NCI-H1694 treated with DMSO at 0.1 percent for 48 hours (cell line): ENCODE data around the gene PRUNE2.

Experiments used
- DNase-seq: peaks from one replicate; lab custom pipeline; 2025; lab: John Stamatoyannopoulos, UW

Gene PRUNE2

DNA sequence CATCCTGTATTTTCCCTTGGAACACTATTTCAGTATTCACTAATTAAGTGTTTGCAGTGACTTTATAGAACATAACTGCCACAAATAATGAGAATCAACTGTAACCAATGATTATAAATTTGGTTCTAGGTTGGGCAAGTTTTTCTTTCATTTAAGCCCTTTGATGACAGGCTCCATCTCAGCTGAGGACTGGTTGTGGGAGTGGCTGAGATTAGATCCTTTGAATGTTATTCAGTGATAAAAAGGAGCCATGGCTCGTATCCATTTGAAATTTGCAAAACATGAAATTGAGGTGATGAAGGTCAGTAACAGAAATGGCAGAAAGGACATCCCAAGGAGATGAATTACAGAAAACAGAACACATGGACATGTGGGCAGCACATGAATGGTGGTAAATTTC lies 279.8 kb downstream of the PRUNE2 start:
- no peak for DNase-seq

- DNase-seq, result no peak
Observed at GRCh38 chr9:76624391-76625048, 281.4 kb downstream of the PRUNE2 start.

DNA sequence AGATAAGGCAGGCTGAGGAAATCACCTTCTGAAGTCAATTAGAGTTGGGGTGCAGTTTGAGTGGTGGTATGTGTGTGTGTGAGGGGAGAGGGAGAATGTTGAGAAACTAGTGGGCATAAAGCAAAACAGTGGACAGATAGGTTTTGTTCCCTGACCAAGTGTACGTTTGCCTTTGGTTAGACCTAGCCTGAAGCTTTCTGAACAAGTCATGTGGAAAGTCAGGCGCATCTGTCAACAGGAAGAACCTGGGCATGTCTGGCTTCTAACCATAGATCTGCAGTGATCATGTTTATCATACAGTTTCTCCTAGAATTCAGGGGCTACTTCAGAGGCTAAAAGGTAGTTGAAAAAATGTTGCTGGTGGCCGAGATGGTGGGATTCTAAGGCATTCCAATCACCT lies 284.9 kb downstream of the PRUNE2 start:
- DNase-seq, result no peak

DNA sequence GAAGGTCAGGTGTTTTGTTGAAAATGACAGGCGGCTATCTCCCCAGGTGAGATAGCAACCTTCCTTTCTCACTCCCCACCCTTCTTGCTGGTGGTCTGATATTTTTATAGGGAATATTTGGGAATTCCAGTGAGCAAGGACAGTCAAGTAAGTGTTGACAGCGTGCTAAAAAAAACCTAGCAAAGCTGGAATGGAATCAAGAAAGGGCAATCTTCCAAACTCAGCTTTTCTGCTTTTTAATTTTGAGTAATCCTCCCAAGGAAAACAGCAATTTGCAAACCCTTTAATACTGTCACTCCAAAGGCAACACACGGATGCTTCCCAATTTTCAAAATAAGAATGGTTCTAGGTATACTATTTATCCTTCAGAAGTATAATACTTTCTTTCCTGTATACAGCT lies 285.3 kb downstream of the PRUNE2 start:
- no peak for DNase-seq

DNA sequence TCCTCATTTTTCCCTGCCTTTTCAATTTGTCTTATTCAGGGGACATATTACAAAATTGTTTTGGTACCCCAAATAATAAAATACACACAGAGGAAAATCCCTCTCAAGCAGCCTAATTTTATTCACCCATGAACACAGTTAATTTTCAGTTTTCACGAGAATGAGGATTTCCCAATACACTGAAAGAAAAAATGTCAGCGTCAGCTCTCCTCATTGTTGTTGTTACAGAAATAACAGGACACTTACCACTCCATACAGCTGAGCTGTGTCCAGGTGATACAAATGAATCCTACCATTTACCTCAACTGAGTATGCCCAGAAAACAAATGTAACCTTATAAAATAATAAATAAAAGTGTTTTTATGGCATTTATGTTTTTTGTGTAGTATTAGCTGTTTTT lies 286.3 kb downstream of the PRUNE2 start:
- DNase-seq, result no peak

DNA sequence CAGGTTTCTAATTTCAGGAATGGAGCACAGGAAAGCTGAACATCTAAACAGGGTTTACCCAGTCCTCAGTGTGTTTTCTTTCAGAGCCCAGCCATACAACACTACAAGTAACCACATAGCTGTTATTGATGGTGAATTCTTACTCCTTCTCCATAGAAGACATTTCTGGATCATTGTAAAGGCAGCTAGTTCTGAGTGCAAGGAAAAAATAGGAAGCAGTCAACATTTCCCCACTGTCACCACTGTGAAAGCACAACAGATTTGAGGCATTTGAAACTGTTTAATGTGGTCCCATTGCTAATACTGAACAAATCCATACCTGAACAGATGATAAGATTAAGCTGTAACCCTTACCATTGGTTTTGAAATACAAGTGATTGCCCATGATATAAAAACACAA lies 286.7 kb downstream of the PRUNE2 start:
- DNase-seq, result no peak

- DNase-seq, result no peak
Observed at GRCh38 chr9:76618762-76619161, 287.2 kb downstream of the PRUNE2 start.

DNA sequence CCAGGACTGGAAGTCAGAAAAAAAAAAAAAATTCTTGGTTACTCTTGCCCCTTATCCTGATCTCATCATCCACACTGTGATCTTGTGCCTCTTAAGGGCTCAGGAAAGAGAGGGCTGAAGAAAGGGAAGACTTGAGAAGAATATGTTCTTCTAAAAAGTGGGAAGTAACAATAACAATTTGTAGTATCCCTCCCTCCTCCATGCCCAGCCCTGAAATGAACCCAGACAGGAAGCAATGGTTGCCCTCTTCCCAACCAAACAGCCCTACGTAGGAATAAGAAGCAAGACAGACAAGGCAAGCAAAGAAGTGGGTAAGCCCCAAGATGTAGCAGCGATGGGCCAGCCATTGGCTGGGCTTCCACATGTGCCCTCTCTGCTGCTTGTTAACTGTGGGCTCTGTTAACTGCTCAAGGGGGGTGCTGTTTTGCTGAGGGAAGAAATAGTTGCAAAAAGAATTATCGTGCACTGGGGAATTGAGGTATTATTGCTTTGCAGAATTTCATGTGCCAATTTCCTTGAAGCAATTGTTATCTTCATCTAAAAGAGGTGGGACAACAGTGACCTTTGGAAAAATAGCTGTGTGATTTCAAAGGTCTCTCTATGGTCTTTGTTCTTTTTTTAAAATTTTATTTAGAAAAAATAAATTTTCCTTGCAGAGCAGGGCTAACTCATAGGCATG lies 288.3 kb downstream of the PRUNE2 start:
- DNase-seq, result no peak

DNA sequence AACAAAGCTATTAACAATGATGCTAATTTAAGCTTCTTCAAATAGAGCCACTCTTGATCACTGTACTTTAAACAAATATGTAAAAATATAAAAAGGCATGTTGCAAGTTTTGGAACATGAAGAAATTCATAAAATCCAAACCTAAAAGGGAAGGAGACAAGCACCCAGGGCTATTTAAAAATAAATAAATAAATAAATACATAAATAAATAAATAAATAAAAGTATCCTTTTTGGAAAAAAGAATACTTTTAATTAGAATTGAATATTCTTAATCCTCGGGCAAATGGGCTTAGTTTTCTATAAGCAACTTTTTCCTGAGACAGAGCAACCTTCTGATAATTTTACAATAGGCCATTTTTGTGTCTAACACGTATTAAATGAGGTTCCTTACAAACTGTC lies 289.1 kb downstream of the PRUNE2 start:
- no peak for DNase-seq

DNA sequence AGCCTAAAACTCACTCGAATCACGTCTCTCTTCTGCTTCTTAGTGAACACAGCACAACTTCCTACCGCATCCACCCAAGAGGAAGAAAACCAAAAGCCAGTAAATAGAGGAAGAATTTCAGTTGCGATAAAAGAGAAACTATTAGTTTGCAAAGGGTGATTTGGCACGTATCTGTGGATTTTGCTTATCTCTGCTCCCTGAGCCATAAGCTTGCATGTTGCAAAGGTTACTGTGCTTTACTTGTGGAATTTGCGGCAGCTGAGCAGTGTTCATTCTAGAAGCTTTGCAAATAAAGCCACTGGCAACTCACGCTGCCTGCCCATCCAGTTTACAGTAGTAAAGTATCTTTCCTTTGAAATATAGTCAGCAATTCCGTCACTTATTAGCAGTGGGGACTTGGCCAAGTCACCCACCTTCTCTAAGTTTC lies 290.7 kb downstream of the PRUNE2 start:
- DNase-seq, result no peak

DNA sequence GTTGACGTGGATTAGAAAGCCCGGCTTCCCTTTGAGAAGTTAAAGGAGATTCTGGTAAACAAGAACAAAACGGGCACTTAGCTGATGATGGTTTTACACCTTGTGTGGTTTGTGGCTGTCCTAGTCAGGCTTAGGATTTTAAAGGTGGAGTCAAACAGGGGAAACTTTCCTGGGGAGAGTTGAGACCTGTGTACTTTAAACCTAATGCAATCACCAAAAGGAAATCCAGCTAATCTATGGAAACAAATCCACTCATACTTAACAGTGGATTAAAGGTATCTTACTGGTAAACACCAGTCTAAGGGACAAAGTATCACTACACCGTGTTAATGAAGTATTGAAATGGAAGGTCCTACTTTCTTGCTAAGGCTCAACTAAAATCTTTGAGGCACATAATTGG lies 291.9 kb downstream of the PRUNE2 start:
- DNase-seq, result no peak

DNA sequence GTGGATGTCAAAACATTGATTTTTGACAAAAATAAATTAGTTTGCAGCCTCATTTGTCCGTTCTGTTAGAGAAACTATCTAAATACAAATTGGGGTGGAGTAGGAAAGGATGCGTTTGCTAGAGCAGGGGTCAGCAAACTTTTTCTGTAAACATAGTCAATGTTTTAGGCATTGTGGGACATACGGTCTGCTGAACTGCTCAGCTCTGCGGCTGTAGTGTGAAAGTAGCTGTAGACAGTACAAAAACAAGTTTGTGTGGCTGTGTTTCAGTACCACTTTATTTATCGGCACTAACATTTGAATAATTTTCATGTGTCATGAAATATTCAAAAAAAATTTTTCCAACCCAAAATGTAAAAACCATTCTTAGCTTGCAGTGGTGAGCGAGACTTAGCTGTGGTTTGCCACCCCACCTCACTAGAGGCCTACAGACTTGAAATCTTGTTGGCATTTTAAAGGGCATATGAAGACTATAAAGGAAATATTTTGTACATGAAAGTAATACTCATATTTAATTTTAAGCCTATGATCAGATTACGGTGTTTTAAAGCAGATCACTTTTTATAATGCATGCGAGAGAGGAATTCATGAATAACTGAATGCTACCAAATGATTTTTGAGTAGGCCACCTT lies 292.6 kb downstream of the PRUNE2 start:
- DNase-seq, result no peak

DNA sequence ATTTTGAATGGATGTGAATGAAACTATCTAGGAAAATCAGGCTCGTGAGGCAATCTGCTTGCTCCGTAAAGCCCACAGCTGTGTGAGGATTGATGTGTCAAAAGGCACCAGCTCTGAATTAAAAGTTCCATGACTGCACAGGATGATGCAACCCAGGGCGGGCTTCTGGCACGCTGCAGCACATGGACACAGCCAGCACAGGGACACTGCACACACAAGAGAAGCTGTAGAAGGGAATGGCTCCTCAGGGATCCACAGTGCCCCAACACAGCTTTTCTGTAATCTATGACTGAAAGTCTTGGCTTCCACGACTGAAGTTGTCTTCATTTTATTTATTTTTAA lies 295.9 kb downstream of the PRUNE2 start:
- DNase-seq, result no peak

DNA sequence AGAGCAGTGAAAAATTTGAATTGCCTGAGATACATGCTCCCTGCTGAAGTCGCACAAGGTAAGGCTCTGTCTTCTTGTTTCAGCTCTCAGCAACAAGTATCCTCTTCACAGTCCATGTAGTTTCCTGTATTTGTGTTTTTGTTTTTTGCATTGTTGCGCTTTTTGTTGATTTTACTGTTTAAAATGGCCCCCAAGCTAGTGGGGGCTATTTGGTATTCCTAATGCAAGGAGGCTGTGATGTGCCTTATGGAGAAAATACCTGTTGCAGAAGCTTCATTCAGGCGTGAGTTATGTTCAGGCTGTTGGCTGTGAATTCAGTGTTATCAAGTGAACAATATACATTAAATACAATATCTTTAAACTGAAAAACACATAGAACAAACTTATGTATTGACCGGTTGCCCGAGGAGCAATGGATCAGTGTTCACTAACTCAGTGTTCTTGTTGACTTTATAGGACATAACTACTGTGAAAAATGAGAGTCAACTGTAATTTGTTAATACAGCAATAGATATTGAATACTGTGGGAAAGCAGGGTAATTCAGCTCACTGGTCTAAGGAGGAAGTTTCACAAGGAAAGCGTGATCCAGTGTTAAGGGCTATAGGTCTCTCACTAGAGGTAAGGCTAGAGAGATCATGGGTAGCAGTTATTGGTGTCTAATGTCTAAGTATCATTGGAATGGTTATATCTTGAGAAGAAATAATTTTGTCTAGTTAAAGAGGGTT lies 296.5 kb downstream of the PRUNE2 start:
- no peak for DNase-seq

- no peak for DNase-seq
Observed at GRCh38 chr9:76608575-76609273, 297.2 kb downstream of the PRUNE2 start.

DNA sequence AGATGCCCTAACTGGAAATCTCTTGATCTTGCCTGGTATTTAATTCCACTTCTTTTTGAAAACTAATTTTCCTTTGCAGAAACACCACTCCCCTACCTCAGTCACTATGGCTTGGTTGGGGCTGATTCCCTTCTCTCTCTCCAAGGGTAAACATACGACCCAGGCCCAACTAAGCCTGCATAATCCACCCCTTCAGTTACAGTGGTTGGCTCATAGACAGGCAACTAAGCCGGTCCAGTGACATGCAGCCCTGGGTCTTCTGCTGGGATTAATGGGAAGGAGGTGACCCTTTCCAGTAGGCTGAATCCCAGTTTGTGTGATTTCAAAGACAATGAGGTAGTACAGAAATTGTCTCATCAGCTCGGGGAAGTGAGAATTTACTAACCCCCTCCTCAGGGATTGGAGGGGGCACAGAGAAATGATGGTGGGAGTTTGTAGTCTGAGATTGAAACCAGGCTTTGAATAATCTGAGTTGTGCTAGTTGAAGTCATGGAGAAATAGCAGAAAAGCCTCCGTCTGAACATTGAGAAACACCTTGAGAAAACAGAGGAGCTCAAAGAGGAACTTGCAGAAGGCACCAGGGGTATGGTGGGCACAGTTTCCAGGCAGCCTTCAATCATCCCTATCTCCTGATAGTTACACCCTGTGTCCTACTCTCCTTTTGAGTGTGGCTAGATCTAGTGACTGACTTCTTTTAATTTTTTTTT lies 298.0 kb downstream of the PRUNE2 start:
- no peak for DNase-seq

DNA sequence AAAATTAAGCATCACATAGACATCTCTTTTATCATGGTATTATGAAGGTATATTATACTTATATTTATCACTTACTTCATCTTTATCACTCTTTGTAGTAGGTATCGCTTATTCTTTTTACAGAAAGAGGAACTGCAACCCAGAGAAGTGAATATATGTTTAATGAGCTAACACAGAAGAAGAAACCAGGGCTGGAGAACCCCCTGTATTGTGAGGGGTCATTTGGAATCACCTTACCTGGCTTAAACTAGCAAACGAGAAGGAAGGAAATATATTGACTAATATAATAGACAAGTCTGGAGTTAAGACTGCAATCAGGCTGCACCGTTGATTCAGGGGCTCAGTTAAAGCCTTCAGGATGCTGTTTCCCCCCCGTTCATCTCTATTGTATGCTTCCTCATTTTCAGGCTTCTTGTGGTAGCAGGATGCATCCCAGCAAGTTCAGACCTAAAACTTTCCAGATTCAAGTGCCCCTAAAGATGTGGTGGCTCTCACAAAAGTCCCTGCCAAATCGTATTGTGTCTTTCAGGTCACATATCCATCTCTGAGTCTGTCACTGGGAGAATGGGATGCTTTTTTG lies 300.5 kb downstream of the PRUNE2 start:
- no peak for DNase-seq

DNA sequence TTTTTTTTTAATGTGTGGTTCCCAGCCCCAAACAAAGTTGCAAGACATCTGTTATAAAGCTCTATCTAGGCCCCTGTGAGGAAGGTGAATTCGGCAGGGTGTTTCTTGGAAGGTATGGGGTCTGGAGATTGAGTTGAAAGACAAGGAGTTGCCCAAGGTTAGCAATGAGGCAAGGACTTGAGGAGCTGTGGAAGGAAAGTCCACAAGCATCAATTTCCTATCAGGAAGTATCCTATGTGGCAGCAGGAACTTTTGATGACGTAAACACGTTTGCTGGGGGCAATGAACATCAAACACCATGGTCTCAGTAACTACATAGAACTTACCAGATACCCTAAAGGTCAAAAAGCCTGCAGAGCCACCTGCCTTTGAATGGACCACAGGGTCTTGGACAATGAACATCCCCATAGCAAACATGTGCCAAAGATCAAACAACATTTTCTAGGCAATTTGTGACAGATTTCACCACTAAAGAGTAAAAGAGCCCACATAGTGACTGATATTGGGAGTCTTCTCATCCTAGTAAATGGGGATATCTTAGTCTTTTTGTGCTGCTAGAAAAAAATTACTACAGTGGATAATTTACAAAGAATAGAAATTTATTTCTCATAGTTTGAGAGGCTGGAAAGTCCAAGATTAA lies 301.9 kb downstream of the PRUNE2 start:
- DNase-seq, result no peak

GRCh38 chr9:76603448-76603895 lies 302.4 kb downstream of the PRUNE2 start:
- DNase-seq, result no peak

DNA sequence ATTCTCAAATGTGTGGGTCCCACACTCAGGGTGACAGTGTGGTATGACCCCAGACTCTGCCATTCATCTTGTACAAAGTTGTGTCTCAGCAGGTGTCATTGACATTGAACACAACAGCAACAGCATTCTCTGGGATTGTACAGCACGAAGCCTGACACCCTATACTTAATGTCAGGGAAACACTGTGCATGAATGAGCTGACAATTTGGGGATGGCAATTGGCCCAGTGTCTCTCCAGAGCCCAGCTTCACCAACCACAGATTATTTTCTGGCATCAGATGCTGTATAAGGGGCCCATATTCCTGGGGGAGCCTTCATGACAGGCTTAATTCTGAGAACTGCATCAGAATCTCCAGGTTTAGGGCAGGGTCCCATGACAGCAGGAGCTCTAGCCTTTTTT lies 303.7 kb downstream of the PRUNE2 start:
- no peak for DNase-seq
